SH-SY5Y (cell line): ENCODE measurements around the gene ULK1.

Experiments
- GATA2 ChIP-seq: IDR thresholded peaks from 2 replicates; pipeline ENCODE4 v1.6.1; 2011; ENCODE audit warnings: mild to moderate bottlenecking, low read depth, low read length
- GATA3 ChIP-seq: IDR thresholded peaks from 2 replicates; pipeline ENCODE4 v1.6.1; 2011; ENCODE audit warnings: low read depth, mild to moderate bottlenecking, low read length, moderate library complexity

DNA sequence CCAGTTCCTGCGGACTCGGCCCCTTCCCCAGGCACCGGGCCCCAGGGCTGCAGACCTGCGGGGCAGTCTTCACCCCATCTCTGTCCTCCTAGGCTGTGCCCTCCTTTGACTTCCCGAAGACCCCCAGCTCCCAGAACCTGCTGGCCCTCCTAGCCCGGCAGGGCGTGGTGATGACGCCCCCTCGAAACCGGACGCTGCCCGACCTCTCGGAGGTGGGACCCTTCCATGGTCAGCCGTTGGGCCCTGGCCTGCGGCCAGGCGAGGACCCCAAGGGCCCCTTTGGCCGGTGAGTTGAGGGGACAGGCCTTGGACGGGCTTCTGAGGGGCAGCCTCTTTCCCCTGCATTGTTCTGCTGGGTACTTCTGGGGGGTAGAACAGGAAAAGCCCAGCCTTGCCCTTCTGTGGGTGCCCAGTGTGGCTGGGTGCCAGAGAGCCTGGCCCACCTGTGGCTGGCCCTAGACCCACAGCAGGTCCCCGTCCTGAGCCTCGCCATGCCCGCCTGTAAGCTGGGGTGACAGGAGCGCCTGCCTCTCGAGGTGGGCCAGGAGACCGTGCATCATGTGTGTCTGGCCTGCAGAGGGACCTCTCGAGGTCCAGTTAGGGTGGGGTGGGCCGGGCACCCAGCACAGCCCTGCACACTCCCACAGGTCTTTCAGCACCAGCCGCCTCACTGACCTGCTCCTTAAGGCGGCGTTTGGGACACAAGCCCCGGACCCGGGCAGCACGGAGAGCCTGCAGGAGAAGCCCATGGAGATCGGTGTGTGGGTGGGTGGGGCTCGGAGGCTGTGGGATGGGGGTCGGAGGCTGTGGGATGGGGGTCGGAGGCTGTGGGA is 22.1 kb downstream of the ULK1 start:
- TF ChIP-seq GATA2, result no peak
- TF ChIP-seq GATA3, result no peak
